Activated naive CD4-positive, alpha-beta T cell treated with Interleukin-2 at 50 U/mL for 16 hours (primary cell): ENCODE results near the gene LPCAT4.
"Not testable (repeated sequence)": the region's sequence is repeated elsewhere in the genome, so short reads cannot be mapped to it uniquely, and the experiment has no call there.

Experiments used
- DNase-seq: peaks from one replicate; pipeline ENCODE4 v3.0.0-alpha.2; 2020

LPCAT4 gene

GRCh38 chr15:34367101-34368081 is at the start of gene LPCAT4:
TSS of gene LPCAT4 (minus strand) at chr15:34367196. CDS start at chr15:34367100, 96 bp downstream.
- peak; percentile 88 for DNase-seq

- not testable (repeated sequence) for DNase-seq
Observed at GRCh38 chr15:34409511-34409910, 42.5 kb upstream of the LPCAT4 start.

- DNase-seq = not testable (repeated sequence)
Observed at GRCh38 chr15:34408973-34409372, 42.0 kb upstream of the LPCAT4 start.

GRCh38 chr15:34403899-34404298 is 36.9 kb upstream of the LPCAT4 start:
- not testable (repeated sequence) for DNase-seq

- DNase-seq = not testable (repeated sequence)
Observed at GRCh38 chr15:34403160-34403598, 36.2 kb upstream of the LPCAT4 start.

- not testable (repeated sequence) for DNase-seq
Observed at GRCh38 chr15:34397637-34398259, 30.8 kb upstream of the LPCAT4 start.

- DNase-seq = not testable (repeated sequence)
Observed at GRCh38 chr15:34392981-34393380, 26.0 kb upstream of the LPCAT4 start.

GRCh38 chr15:34389594-34390086 is 22.6 kb upstream of the LPCAT4 start:
- DNase-seq = not testable (repeated sequence)

- DNase-seq = not testable (repeated sequence)
Observed at GRCh38 chr15:34381829-34382521, 15.0 kb upstream of the LPCAT4 start.

GRCh38 chr15:34380491-34380890 is 13.5 kb upstream of the LPCAT4 start:
- DNase-seq = not testable (repeated sequence)

- no peak for DNase-seq
Observed at GRCh38 chr15:34376856-34377255, 9.9 kb upstream of the LPCAT4 start.

GRCh38 chr15:34375541-34375940 is 8.5 kb upstream of the LPCAT4 start:
- DNase-seq = not testable (repeated sequence)

GRCh38 chr15:34374816-34375215 is 7.8 kb upstream of the LPCAT4 start:
- DNase-seq = no peak

- no peak for DNase-seq
Observed at GRCh38 chr15:34373951-34374350, 7.0 kb upstream of the LPCAT4 start.

GRCh38 chr15:34370643-34371042 is 3.6 kb upstream of the LPCAT4 start:
- DNase-seq = no peak

GRCh38 chr15:34370129-34370528 is 3.1 kb upstream of the LPCAT4 start:
- DNase-seq = no peak

GRCh38 chr15:34366271-34367065 is 528 bp downstream of the LPCAT4 start:
- peak; percentile 51 for DNase-seq

- DNase-seq = no peak
Observed at GRCh38 chr15:34365836-34366235, 1.2 kb downstream of the LPCAT4 start.

GRCh38 chr15:34365091-34365825 is 1.7 kb downstream of the LPCAT4 start:
- DNase-seq = peak; percentile 17

GRCh38 chr15:34364041-34364440 is 3.0 kb downstream of the LPCAT4 start:
- DNase-seq = no peak

GRCh38 chr15:34362047-34362773 is 4.8 kb downstream of the LPCAT4 start:
- DNase-seq = no peak
